AG04449 (cell line): Measurements from ENCODE around the gene P4HA3.

Experiments used
- CTCF ChIA-PET: fragments of 350-600 bp; formaldehyde crosslinking; extraction: SDS; loops from one replicate; lab custom pipeline; 2021; ENCODE audit warnings: antibody characterized with exemption; lab: Yijun Ruan, JAX
- POLR2A ChIA-PET: fragments of 400-600, 350-600 bp; formaldehyde crosslinking; extraction: SDS; loops from one replicate; lab custom pipeline; 2020; ENCODE audit warnings: antibody characterized with exemption, inconsistent platforms; lab: Yijun Ruan, JAX
- DNase-seq: peaks from one replicate; pipeline ENCODE4 v3.0.0-alpha.2; 2010; ENCODE audit warnings: low read depth, low spot score
- H3K4me3 ChIP-seq: 2 replicates; pipeline ENCODE4 v1.5.1; 2011; ENCODE audit warnings: low read depth, mild to moderate bottlenecking, control low read depth, low read length
- CTCF ChIP-seq: IDR thresholded peaks from one replicate; pipeline ENCODE4 v1.5.1; 2011; ENCODE audit warnings: mild to moderate bottlenecking, moderate library complexity, low read length, control low read depth, inconsistent platforms; ENCODE audit not compliant: insufficient read depth; ENCODE audit errors: missing control alignments

The P4HA3 gene

GRCh38 chr11:74256378-74257133, 54.9 kb downstream of the P4HA3 start:
- H3K4me3 ChIP-seq = no peak overlapping the region
- DNase-seq = no peak
- no peak for TF ChIP-seq CTCF
- ChIA-PET POLR2A (no interaction called here), CTCF (interaction anchor here (0.7 to 22.4 kb wide), 54 partner anchors 9 to 483 kb away, joined by 3 to 674 read pairs (median 6); partner anchors contain the start of genes P4HA3, PGM2L1, POLD3 and PPME1)

GRCh38 chr11:74255741-74256375, 55.6 kb downstream of the P4HA3 start:
- no peak for DNase-seq
- H3K4me3 ChIP-seq = no peak overlapping the region
- peak; percentile 79 for TF ChIP-seq CTCF
- POLR2A ChIA-PET = no interaction called here
- CTCF ChIA-PET = interaction anchor here (0.7 to 22.4 kb wide), 66 partner anchors 9 to 484 kb away, joined by 3 to 674 read pairs (median 4); partner anchors contain the start of genes LIPT2, P4HA3, PGM2L1 and POLD3

GRCh38 chr11:74253361-74253760, 58.1 kb downstream of the P4HA3 start:
- H3K4me3 ChIP-seq = no peak overlapping the region
- CTCF ChIA-PET = interaction anchor here (0.7 to 22.4 kb wide), 3 partner anchors 9 to 192 kb away, joined by 3 to 674 read pairs (median 110); no protein-coding TSS in a partner anchor
- no peak for DNase-seq
- POLR2A ChIA-PET = no interaction called here
- no peak for TF ChIP-seq CTCF

- no peak for DNase-seq
- H3K4me3 ChIP-seq = no peak overlapping the region
- TF ChIP-seq CTCF = no peak
- ChIA-PET CTCF (interaction anchor here (1.0 to 22.4 kb wide), 3 partner anchors 23 to 321 kb away, joined by 3 to 674 read pairs (median 3); no protein-coding TSS in a partner anchor), POLR2A (no interaction called here)
Measured at GRCh38 chr11:74249496-74249895, 61.9 kb downstream of the P4HA3 start.

- no peak for DNase-seq
- H3K4me3 ChIP-seq = no peak overlapping the region
- TF ChIP-seq CTCF = no peak
- CTCF ChIA-PET = interaction anchor here (0.9 to 22.4 kb wide), 4 partner anchors 10 to 323 kb away, joined by 3 to 674 read pairs (median 4); no protein-coding TSS in a partner anchor
- POLR2A ChIA-PET = no interaction called here
Measured at GRCh38 chr11:74248469-74248868, 63.0 kb downstream of the P4HA3 start.

- ChIA-PET POLR2A (no interaction called here), CTCF (interaction anchor here (1.1 to 3.0 kb wide), 2 partner anchors 17 to 275 kb away, joined by 4 to 13 read pairs; no protein-coding TSS in a partner anchor)
- H3K4me3 ChIP-seq = no peak overlapping the region
- no peak for TF ChIP-seq CTCF
- DNase-seq = no peak
Measured at GRCh38 chr11:74238243-74238642, 73.2 kb downstream of the P4HA3 start.
